GM12875 (cell line): Measurements from ENCODE around the gene SRC.

Experiments
- H3K4me3 ChIP-seq: one replicate; pipeline ENCODE4 v1.5.1; 2011; ENCODE audit warnings: low read depth, low read length, control low read depth
- CTCF ChIP-seq: IDR thresholded peaks from 2 replicates; pipeline ENCODE4 v1.5.1; 2011; ENCODE audit warnings: low read depth, mild to moderate bottlenecking, control low read depth, inconsistent platforms, low read length, moderate library complexity, borderline replicate concordance; ENCODE audit not compliant: insufficient read depth

The SRC gene

GRCh38 chr20:37315452-37316110 lies 30.4 kb upstream of the SRC start:
- TF ChIP-seq CTCF = no peak
- H3K4me3 ChIP-seq = no peak overlapping the region

GRCh38 chr20:37316116-37316774 lies 29.7 kb upstream of the SRC start:
- H3K4me3 ChIP-seq = no peak overlapping the region
- no peak for TF ChIP-seq CTCF

- no peak for TF ChIP-seq CTCF
- no peak overlapping the region for H3K4me3 ChIP-seq
These were observed 29.2 kb upstream of the SRC start for GRCh38 chr20:37316775-37317170.

- no peak overlapping the region for H3K4me3 ChIP-seq
- no peak for TF ChIP-seq CTCF
These were observed 28.6 kb upstream of the SRC start for GRCh38 chr20:37317316-37317715.

GRCh38 chr20:37317994-37318640 lies 27.8 kb upstream of the SRC start:
- TF ChIP-seq CTCF = no peak
- no peak overlapping the region for H3K4me3 ChIP-seq

GRCh38 chr20:37319151-37319671 lies 26.7 kb upstream of the SRC start:
- no peak overlapping the region for H3K4me3 ChIP-seq
- TF ChIP-seq CTCF = no peak

GRCh38 chr20:37323985-37324384 lies 22.0 kb upstream of the SRC start:
- no peak for TF ChIP-seq CTCF
- H3K4me3 ChIP-seq = no peak overlapping the region
